HEK293 (cell line): ENCODE measurements around the gene COL5A2.

Source experiments
- CTCF ChIA-PET: fragments of 350-600 bp; formaldehyde crosslinking; extraction: SDS; loops from one replicate; lab custom pipeline; 2021; ENCODE audit warnings: antibody characterized with exemption; lab: Yijun Ruan, JAX
- POLR2A ChIA-PET: fragments of 300-600 bp; formaldehyde crosslinking; extraction: SDS; loops from one replicate; lab custom pipeline; 2020; ENCODE audit warnings: antibody characterized with exemption, inconsistent platforms; lab: Yijun Ruan, JAX
- H3K27ac ChIP-seq: fragments of 200-500 bp; sonication (Bioruptor generic); 2 replicates; pipeline ENCODE4 v1.5.1; 2014; ENCODE audit warnings: low read depth, low read length, control low read depth, inconsistent platforms; ENCODE audit errors: extremely low read depth
- H3K36me3 ChIP-seq, 2 experiments: fragments of 200-500 bp in 1 of 2; sonication (Bioruptor generic) in 1 of 2; 1 replicate in 1 of 2; 2 replicates in 1 of 2; pipeline ENCODE4 v1.5.1; 2014 to 2017; ENCODE audit warnings: inconsistent platforms in 2 of 2, low read length in 2 of 2; ENCODE audit not compliant: control insufficient read depth in 2 of 2, insufficient read depth in 1 of 2
- H3K4me1 ChIP-seq: fragments of 200-500 bp; sonication (Bioruptor generic); 2 replicates; pipeline ENCODE4 v1.5.1; 2014; ENCODE audit warnings: mild to moderate bottlenecking, low read length, inconsistent platforms; ENCODE audit not compliant: control insufficient read depth, insufficient read depth
- H3K4me3 ChIP-seq: 2 replicates; pipeline ENCODE4 v1.5.1; 2011; ENCODE audit warnings: low read depth, mild to moderate bottlenecking, control low read depth, low read length, moderate library complexity
- H3K9me3 ChIP-seq: fragments of 200-500 bp; sonication (Bioruptor generic); 2 replicates; pipeline ENCODE4 v1.5.1; 2014; ENCODE audit warnings: low read depth, low read length, inconsistent platforms; ENCODE audit not compliant: control insufficient read depth, insufficient read depth
- BCL6B ChIP-seq: fragments of 450-650 bp; formaldehyde crosslinking; IDR thresholded peaks from 2 replicates; pipeline ENCODE4 v1.5.1; 2017; ENCODE audit warnings: missing biosample characterization, missing genetic modification characterization
- INSM2 ChIP-seq: fragments of 450-650 bp; formaldehyde crosslinking; IDR thresholded peaks from 2 replicates; pipeline ENCODE4 v1.5.1; 2016; ENCODE audit warnings: missing biosample characterization, missing genetic modification characterization
- PRDM10 ChIP-seq: fragments of 450-650 bp; formaldehyde crosslinking; IDR thresholded peaks from 2 replicates; pipeline ENCODE4 v1.5.1; 2016; ENCODE audit warnings: missing biosample characterization, missing genetic modification characterization
- PRDM6 ChIP-seq: fragments of 450-650 bp; formaldehyde crosslinking; IDR thresholded peaks from 2 replicates; pipeline ENCODE4 v1.5.1; 2017; ENCODE audit warnings: missing biosample characterization, missing genetic modification characterization
- SCRT1 ChIP-seq: fragments of 450-650 bp; formaldehyde crosslinking; IDR thresholded peaks from 2 replicates; pipeline ENCODE4 v1.5.1; 2016; ENCODE audit warnings: missing biosample characterization, missing genetic modification characterization, borderline replicate concordance
- ZBTB44 ChIP-seq: fragments of 450-650 bp; IDR thresholded peaks from 2 replicates; pipeline ENCODE4 v1.5.1; 2018; ENCODE audit warnings: missing biosample characterization, mild to moderate bottlenecking, missing genetic modification characterization
- ZBTB48 ChIP-seq: fragments of 450-650 bp; formaldehyde crosslinking; IDR thresholded peaks from 2 replicates; pipeline ENCODE4 v1.5.1; 2016; ENCODE audit warnings: missing biosample characterization, missing genetic modification characterization
- ZNF10 ChIP-seq: fragments of 450-650 bp; formaldehyde crosslinking; IDR thresholded peaks from 2 replicates; pipeline ENCODE4 v1.5.1; 2017; ENCODE audit warnings: missing biosample characterization, missing genetic modification characterization
- ZNF157 ChIP-seq: fragments of 450-650 bp; formaldehyde crosslinking; IDR thresholded peaks from 2 replicates; pipeline ENCODE4 v1.5.1; 2016; ENCODE audit warnings: missing biosample characterization, missing genetic modification characterization
- ZNF202 ChIP-seq: fragments of 450-650 bp; formaldehyde crosslinking; IDR thresholded peaks from 2 replicates; pipeline ENCODE4 v1.5.1; 2016; ENCODE audit warnings: missing biosample characterization, missing genetic modification characterization, borderline replicate concordance
- ZNF292 ChIP-seq: fragments of 450-650 bp; formaldehyde crosslinking; IDR thresholded peaks from 2 replicates; pipeline ENCODE4 v1.5.1; 2016; ENCODE audit warnings: low read depth, missing biosample characterization, missing genetic modification characterization, borderline replicate concordance
- ZNF302 ChIP-seq: fragments of 450-650 bp; formaldehyde crosslinking; IDR thresholded peaks from 2 replicates; pipeline ENCODE4 v1.5.1; 2016; ENCODE audit warnings: missing biosample characterization, missing genetic modification characterization, low read depth
- ZNF350 ChIP-seq: fragments of 450-650 bp; formaldehyde crosslinking; IDR thresholded peaks from 2 replicates; pipeline ENCODE4 v1.5.0; 2017; ENCODE audit warnings: missing biosample characterization, mild to moderate bottlenecking, missing genetic modification characterization
- ZNF580 ChIP-seq: fragments of 450-650 bp; formaldehyde crosslinking; IDR thresholded peaks from 2 replicates; pipeline ENCODE4 v1.5.1; 2016; ENCODE audit warnings: missing biosample characterization, missing genetic modification characterization
- ZNF645 ChIP-seq: fragments of 450-650 bp; formaldehyde crosslinking; IDR thresholded peaks from 2 replicates; pipeline ENCODE4; 2016; ENCODE audit warnings: missing biosample characterization, missing genetic modification characterization
- ZNF768 ChIP-seq: fragments of 450-650 bp; formaldehyde crosslinking; IDR thresholded peaks from 2 replicates; pipeline ENCODE4 v1.5.1; 2018; ENCODE audit warnings: missing biosample characterization, mild to moderate bottlenecking, missing genetic modification characterization
- ZNF792 ChIP-seq: fragments of 450-650 bp; formaldehyde crosslinking; IDR thresholded peaks from 2 replicates; pipeline ENCODE4 v1.5.1; 2016; ENCODE audit warnings: missing biosample characterization, missing genetic modification characterization
- ZSCAN30 ChIP-seq: fragments of 450-650 bp; IDR thresholded peaks from 2 replicates; pipeline ENCODE4 v1.5.1; 2018; ENCODE audit warnings: missing biosample characterization, mild to moderate bottlenecking, missing genetic modification characterization, moderate library complexity
- ZSCAN5A ChIP-seq: fragments of 450-650 bp; formaldehyde crosslinking; IDR thresholded peaks from 2 replicates; pipeline ENCODE4 v1.5.1; 2016; ENCODE audit warnings: missing biosample characterization, missing genetic modification characterization

The COL5A2 gene

GRCh38 chr2:189157456-189157855 is 22.1 kb downstream of the COL5A2 start (continued):
- TF ChIP-seq PRDM10 (no peak), ZSCAN5A (tag by site-specific recombination) (no peak), ZNF580 (no peak), ZNF292 (tag by site-specific recombination) (no peak)

- CTCF ChIA-PET = interaction anchor here (1.3 kb wide), 1 partner anchor 13 kb away, joined by 5 read pairs; no protein-coding TSS in a partner anchor
Observed at GRCh38 chr2:189155795-189156194, 23.8 kb downstream of the COL5A2 start.

More at GRCh38 chr2:189155795-189156194, 23.8 kb downstream of the COL5A2 start:
- H3K36me3 ChIP-seq = no peaks in the 10 kb centered on the region
- H3K27ac ChIP-seq = no peak overlapping the region
- no peaks in the 10 kb centered on the region for H3K4me1 ChIP-seq
- no peak overlapping the region for H3K4me3 ChIP-seq
- H3K9me3 ChIP-seq = no peaks in the 10 kb centered on the region
- TF ChIP-seq ZNF768 (tag by site-specific recombination) = no peak
- no peak for TF ChIP-seq ZNF350 (tag by site-specific recombination)
- no peak for TF ChIP-seq ZBTB44 (tag by site-specific recombination)
- no peak for TF ChIP-seq PRDM6 (tag by site-specific recombination)
- TF ChIP-seq ZNF302 (tag by site-specific recombination) = no peak
- TF ChIP-seq ZSCAN30 = no peak
- TF ChIP-seq INSM2 (tag by site-specific recombination) = no peak
- no peak for TF ChIP-seq SCRT1 (tag by site-specific recombination)
- no peak for TF ChIP-seq ZNF10 (tag by site-specific recombination)
- TF ChIP-seq ZBTB48 (tag by site-specific recombination) = no peak
- TF ChIP-seq BCL6B (tag by site-specific recombination) = no peak
- no peak for TF ChIP-seq ZNF792
- no peak for TF ChIP-seq ZNF202 (tag by site-specific recombination)
- no peak for TF ChIP-seq ZNF645 (tag by site-specific recombination)
- no peak for TF ChIP-seq ZNF157 (tag by site-specific recombination)
- TF ChIP-seq, all 188 proteins: peak for 0
- POLR2A ChIA-PET = no interaction called here
